AG04450 (cell line): ENCODE measurements around the gene TRIM25. TPM values are rescaled to one million over a fixed set of nuclear protein-coding genes. Genes with fewer than 3 reads are reported as not detected.

Experiments used
- CTCF ChIA-PET: fragments of 300-600, 350-600 bp; formaldehyde crosslinking; extraction: SDS; loops from one replicate; lab custom pipeline; 2022; ENCODE audit warnings: antibody characterized with exemption, inconsistent platforms; lab: Charles Lee
- POLR2A ChIA-PET: fragments of 350-600 bp; formaldehyde crosslinking; extraction: SDS; loops from one replicate; lab custom pipeline; 2021; ENCODE audit warnings: antibody characterized with exemption, inconsistent platforms; lab: Yijun Ruan, JAX
- DNase-seq: peaks from one replicate; pipeline ENCODE4 v3.0.0-alpha.2; 2011; ENCODE audit warnings: low read depth, low spot score
- H3K27ac ChIP-seq: one replicate; pipeline ENCODE4 v1.5.1; 2012; ENCODE audit warnings: low read depth, low read length, control low read depth
- H3K27me3 ChIP-seq: one replicate; pipeline ENCODE4 v1.6.0; 2012; ENCODE audit warnings: low read length; ENCODE audit not compliant: control insufficient read depth, insufficient read depth
- H3K4me3 ChIP-seq: 2 replicates; pipeline ENCODE4 v1.5.1; 2011; ENCODE audit warnings: mild to moderate bottlenecking, low read depth, low read length, control low read depth
- H3K9me3 ChIP-seq: 2 replicates; pipeline ENCODE4 v1.5.1; 2012; ENCODE audit warnings: low read length; ENCODE audit not compliant: control insufficient read depth, insufficient read depth
- polyA plus RNA-seq: library from polyadenylated mRNA; depleted of rRNA; stranded (reverse); fragments of >200 nt; gene quantifications from 2 replicates; pipeline ENCODE4 v1.2.3, GENCODE V29; 2011
- TF ChIP-seq, protein P1 (sequence below): IDR thresholded peaks from 2 replicates; pipeline ENCODE4 v1.5.1; 2011; ENCODE audit warnings: low read depth, low read length, control low read depth, inconsistent platforms

Gene TRIM25
- polyA plus RNA-seq, 1 experiment, result 58.2 TPM

DNA sequence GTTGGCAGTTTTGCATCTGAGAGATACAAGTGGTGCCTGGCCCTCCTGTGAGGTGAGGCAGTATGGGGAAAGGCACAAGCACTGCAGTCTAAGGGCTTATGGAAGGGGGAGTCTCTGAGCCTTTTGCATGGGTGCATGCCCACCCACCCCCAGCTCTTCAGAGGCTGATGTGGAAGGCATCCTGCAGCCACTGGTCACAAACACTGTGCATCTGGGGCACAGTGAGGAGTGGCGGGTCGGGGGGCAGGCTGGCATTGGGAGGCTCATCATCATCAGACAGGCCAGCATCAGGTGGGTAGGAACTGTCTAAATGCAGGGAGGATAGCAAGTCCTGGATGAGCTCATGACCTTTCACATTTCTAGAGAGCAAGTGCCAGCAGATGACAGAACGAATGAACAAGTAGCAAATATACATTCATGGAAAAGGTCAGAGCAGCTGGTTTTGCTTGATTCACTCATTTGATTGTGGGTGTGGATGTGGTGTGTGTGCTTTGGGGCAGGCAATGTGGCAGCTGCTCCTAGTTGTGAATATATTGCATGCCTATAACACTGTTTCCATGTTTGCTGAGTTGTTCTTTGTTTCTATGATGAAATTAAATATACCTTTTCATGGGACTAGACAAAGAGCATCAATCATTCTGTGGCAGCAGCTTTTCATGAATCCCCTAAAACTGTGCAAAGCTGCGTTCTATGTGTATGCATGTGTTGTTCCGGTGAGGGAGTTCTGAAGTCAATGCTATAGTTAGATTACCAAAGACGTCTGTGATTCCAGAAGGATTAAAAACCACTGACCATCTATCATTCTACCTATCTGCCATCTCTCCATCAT, 29.2 kb downstream of the TRIM25 start:
- TF ChIP-seq, protein P1, sequence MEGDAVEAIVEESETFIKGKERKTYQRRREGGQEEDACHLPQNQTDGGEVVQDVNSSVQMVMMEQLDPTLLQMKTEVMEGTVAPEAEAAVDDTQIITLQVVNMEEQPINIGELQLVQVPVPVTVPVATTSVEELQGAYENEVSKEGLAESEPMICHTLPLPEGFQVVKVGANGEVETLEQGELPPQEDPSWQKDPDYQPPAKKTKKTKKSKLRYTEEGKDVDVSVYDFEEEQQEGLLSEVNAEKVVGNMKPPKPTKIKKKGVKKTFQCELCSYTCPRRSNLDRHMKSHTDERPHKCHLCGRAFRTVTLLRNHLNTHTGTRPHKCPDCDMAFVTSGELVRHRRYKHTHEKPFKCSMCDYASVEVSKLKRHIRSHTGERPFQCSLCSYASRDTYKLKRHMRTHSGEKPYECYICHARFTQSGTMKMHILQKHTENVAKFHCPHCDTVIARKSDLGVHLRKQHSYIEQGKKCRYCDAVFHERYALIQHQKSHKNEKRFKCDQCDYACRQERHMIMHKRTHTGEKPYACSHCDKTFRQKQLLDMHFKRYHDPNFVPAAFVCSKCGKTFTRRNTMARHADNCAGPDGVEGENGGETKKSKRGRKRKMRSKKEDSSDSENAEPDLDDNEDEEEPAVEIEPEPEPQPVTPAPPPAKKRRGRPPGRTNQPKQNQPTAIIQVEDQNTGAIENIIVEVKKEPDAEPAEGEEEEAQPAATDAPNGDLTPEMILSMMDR, result no peak
- no peaks in the 10 kb centered on the region for H3K27me3 ChIP-seq
- POLR2A ChIA-PET, result no interaction called here
- no peak for DNase-seq
- H3K9me3 ChIP-seq, result peaks cover 14% of the 10 kb centered on the region
- H3K4me3 ChIP-seq, result no peak overlapping the region
- CTCF ChIA-PET, result no interaction called here
- no peak overlapping the region for H3K27ac ChIP-seq

DNA sequence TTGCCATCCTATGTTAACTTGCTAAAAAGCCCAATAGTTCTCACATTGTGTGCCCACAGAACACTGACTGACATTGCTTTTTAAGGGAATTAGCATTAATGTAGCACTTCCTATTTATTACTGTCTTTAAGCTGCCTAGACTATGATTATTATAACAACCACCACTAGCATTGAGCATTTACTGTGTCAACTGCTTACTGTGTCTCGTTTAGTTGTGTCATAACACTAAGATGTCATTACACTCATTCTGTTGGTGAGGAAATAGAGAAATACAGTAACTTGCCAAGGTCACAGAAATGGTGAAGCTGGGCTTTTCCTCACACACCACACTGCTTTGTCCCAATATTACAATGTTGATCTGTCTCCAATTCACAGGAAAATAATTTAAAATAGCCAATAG, 30.2 kb downstream of the TRIM25 start:
- TF ChIP-seq, protein P1, result no peak
- ChIA-PET POLR2A (interaction anchor here (0.7 kb wide), 1 partner anchor 18 kb away, joined by 3 read pairs; no protein-coding TSS in a partner anchor), CTCF (interaction anchor here (1.0 kb wide), 1 partner anchor 9 kb away, joined by 3 read pairs; no protein-coding TSS in a partner anchor)
- Histone ChIP-seq H3K4me3 (no peak overlapping the region), H3K27ac (no peak overlapping the region), H3K27me3 (no peaks in the 10 kb centered on the region), H3K9me3 (peaks cover 12% of the 10 kb centered on the region)
- no peak for DNase-seq

DNA sequence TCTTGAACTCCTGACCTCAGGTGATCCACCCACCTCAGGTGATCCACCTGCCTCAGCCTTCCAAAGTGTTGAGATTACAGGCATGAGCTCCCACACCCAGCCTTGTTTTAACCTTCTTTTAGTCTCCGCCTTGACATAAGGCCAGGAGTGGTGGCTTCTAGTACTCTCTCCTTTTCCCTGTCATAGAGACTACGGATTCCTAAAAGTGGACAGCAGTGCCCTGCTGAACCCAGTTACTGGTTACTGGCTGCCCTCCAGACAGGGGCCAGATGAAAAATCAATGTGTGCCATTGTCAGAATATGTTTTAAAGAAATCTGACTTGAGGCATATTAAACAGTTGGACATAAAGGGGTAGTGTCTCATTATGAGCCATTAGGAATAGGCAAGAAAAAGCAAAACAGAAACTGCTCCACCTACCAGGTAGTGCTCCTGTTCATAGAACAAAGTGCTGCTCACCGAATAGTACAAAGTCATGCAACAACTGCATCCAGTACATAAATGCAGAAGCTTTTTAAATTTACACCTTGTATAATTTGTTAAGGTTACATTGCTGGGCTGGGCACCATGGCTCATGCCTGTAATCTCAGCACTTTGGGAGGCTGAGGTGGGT, 32.1 kb downstream of the TRIM25 start:
- Histone ChIP-seq H3K27ac (no peak overlapping the region), H3K27me3 (no peaks in the 10 kb centered on the region), H3K9me3 (no peaks in the 10 kb centered on the region), H3K4me3 (no peak overlapping the region)
- TF ChIP-seq, protein P1, result no peak
- CTCF ChIA-PET, result no interaction called here
- no peak for DNase-seq
- POLR2A ChIA-PET, result no interaction called here

DNA sequence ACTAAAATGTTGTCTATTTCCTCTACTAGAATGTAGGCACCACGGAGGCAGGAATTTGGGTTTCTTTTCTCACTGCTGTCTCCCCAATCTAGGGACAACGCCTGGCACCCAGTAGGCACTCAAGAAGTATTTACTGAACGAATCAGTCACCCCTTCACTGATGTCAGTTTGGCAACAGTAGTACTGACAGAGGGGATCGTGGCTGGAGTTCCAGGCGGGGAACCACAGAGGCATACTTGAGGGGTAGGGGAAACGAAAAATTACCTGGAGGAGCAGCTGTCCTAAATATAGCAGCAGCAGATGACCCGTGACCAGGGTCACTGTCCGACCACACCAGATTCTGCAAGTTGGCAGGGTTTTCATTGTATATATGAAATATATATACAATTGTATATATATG, 33.3 kb downstream of the TRIM25 start:
- Histone ChIP-seq H3K4me3 (no peak overlapping the region), H3K9me3 (no peaks in the 10 kb centered on the region), H3K27me3 (no peaks in the 10 kb centered on the region), H3K27ac (no peak overlapping the region)
- TF ChIP-seq, protein P1, result no peak
- ChIA-PET CTCF (no interaction called here), POLR2A (interaction anchor here (1.1 kb wide), 1 partner anchor 13 kb away, joined by 6 read pairs; no protein-coding TSS in a partner anchor)
- DNase-seq, result no peak

DNA sequence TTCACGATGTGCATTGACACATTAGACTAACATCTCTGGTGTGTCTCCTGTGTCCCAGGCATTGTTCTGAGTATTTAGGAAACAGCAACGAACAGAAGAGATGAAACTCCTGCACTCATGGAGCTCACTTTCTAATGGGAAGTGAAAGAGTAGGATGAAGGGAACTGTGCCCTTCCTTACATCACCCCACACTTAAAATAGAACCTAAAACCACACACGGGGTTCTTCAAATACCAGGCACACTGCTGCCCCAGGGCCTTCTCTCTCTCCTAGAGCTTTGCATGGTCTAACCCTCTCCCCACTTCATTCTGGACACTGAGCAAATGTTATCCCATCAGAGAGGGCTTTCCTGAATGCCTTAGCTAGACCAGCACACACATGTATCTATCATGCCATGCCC, 33.7 kb downstream of the TRIM25 start:
- H3K27me3 ChIP-seq, result no peaks in the 10 kb centered on the region
- TF ChIP-seq, protein P1, result no peak
- ChIA-PET CTCF (no interaction called here), POLR2A (interaction anchor here (1.1 kb wide), 2 partner anchors 12 to 45 kb away, joined by 3 to 6 read pairs; no protein-coding TSS in a partner anchor)
- no peak for DNase-seq
- H3K27ac ChIP-seq, result no peak overlapping the region
- H3K4me3 ChIP-seq, result no peak overlapping the region
- no peaks in the 10 kb centered on the region for H3K9me3 ChIP-seq
